ENCODE data around the gene DOP1A. TPM values are rescaled to one million over a fixed set of nuclear protein-coding genes. Genes with fewer than 3 reads are reported as not detected.

The DOP1A gene
- total RNA-seq, 6 experiments from 2014 or later = 9.5 to 15.4 (median 13.2) TPM

DNA sequence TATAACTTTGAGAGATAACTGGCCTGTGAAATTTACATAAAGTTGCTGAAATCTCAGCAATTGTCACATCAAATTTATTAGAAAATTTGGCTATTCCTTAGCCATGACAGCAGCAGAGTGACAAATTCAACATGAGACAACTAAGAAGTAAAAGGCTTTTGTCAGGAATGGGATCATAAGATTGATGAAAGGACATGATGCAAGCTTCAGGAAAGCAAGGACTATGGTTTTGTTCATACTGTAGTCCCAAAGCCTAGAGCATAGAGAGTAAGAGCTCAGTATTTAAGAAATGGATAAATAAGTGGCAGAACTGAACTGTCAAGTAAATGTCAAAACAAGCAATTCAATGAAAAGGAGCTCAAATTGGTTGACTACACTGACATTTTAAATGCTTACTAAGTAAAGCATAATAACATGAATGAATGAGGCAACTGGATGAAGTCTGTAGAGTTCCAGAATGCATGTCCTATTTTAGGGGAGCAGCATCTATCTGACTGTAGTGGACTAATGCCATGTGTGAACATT is 113.0 kb downstream of the DOP1A start:
- no peak for DNase-seq
- Mint-ChIP-seq H3K27me3 (ENCODE audit: insufficient read depth) (peaks cover 2% of the 10 kb centered on the region), H3K9me3 (no peaks in the 10 kb centered on the region), H3K4me3 (no peak overlapping the region), H3K36me3 (ENCODE audit: low read depth) (peaks cover 45% of the 10 kb centered on the region), H3K4me1 (ENCODE audit: low read depth) (peaks cover 40% of the 10 kb centered on the region), H3K27ac (no peak overlapping the region)
- TF ChIP-seq, protein P1, sequence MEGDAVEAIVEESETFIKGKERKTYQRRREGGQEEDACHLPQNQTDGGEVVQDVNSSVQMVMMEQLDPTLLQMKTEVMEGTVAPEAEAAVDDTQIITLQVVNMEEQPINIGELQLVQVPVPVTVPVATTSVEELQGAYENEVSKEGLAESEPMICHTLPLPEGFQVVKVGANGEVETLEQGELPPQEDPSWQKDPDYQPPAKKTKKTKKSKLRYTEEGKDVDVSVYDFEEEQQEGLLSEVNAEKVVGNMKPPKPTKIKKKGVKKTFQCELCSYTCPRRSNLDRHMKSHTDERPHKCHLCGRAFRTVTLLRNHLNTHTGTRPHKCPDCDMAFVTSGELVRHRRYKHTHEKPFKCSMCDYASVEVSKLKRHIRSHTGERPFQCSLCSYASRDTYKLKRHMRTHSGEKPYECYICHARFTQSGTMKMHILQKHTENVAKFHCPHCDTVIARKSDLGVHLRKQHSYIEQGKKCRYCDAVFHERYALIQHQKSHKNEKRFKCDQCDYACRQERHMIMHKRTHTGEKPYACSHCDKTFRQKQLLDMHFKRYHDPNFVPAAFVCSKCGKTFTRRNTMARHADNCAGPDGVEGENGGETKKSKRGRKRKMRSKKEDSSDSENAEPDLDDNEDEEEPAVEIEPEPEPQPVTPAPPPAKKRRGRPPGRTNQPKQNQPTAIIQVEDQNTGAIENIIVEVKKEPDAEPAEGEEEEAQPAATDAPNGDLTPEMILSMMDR (IDR thresholded peaks at IDR 0.05) = no peak

DNA sequence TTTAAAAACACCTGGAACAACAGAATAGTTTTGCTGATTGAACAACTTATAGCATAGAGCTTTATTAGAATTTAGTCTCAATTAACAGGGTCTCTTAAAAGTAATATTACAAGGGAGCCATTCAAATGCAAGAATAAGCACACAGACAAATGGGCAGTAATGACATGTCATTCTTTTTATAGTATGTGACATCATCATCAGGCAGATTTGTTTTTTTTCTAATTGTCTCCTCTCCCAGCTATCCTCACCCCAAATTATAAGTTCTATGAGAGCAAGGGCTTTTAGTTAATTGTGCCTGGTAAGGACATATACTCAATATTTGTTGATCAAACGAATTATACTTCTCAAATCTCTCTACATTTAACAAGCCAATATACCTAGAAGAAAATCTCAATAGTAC is 114.6 kb downstream of the DOP1A start:
- H3K27me3 Mint-ChIP-seq (ENCODE audit: insufficient read depth) = peaks cover 1% of the 10 kb centered on the region; the same call in 1 of the 2 replicates
- H3K4me3 Mint-ChIP-seq = peak overlapping the region; percentile 43
- H3K9me3 Mint-ChIP-seq = no peaks in the 10 kb centered on the region
- peaks cover 46% of the 10 kb centered on the region for H3K4me1 Mint-ChIP-seq (ENCODE audit: low read depth)
- DNase-seq = no peak
- TF ChIP-seq, protein P1 (IDR thresholded peaks at IDR 0.05) = no peak
- peaks cover 46% of the 10 kb centered on the region for H3K36me3 Mint-ChIP-seq (ENCODE audit: low read depth)
- H3K27ac Mint-ChIP-seq = peak overlapping the region; percentile 93

DNA sequence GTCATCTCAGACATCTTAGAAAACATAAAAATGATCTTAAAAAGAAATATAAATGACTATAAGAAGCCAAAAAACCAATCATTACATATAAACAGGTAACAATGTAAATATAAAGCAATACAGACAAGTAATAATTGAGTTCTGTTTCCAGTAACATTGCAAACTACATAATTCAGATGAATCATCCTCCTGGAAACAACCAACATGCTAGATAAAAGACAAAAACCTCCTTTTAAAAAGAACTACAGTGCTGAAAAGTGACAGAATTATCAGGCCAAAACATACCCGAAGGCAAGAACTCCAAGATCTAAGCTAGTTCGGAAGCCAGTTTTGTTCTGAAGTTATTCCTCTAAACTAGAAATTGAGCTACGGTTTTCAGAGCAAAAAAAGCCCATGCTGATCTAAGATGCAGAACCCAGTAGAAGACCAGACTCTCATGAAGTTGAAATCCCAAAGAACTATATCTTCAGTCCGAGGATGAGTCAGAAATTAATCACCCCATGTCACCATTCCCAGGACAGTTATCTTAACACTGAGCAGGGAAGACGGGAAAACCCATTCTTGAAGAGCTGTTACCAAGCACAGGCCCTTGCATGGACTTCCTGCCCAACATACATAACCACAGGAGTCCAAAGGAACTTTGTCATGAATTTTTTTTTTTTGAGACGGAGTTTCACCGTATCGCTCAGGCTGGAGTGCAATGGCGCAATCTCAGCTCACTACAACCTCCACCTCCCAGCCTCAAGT is 115.8 kb downstream of the DOP1A start:
- peaks cover 46% of the 10 kb centered on the region for H3K4me1 Mint-ChIP-seq (ENCODE audit: low read depth)
- H3K27me3 Mint-ChIP-seq (ENCODE audit: insufficient read depth) = no peaks in the 10 kb centered on the region
- H3K36me3 Mint-ChIP-seq (ENCODE audit: low read depth) = peaks cover 42% of the 10 kb centered on the region
- H3K4me3 Mint-ChIP-seq = peak overlapping the region; percentile 74
- no peaks in the 10 kb centered on the region for H3K9me3 Mint-ChIP-seq
- peak overlapping the region; percentile 93 for H3K27ac Mint-ChIP-seq
- TF ChIP-seq, protein P1 (IDR thresholded peaks at IDR 0.05) = no peak
- DNase-seq = peak; percentile 96

DNA sequence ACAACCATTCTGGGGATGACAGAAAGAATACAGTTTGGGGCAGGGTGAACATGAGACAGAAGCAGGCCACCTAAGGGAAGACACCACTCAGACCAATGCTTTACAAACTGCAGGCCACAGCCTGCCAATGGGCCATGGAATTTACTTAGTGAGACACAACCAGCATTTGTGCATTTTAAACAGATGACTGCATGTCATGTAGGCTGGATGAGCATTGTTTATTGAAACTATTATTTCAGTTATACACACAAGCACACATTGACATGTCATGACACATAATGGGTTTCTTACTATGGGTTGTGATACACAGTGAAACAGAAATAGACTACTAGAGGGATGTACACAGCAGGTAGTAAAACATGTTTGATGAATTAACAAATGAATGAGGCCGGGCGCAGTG is 117.6 kb downstream of the DOP1A start:
- no peak for DNase-seq
- H3K4me1 Mint-ChIP-seq (ENCODE audit: low read depth) = peaks cover 55% of the 10 kb centered on the region
- peak overlapping the region; percentile 93 for H3K27ac Mint-ChIP-seq
- H3K4me3 Mint-ChIP-seq = peak overlapping the region; percentile 25; the same call in 1 of the 2 replicates
- H3K27me3 Mint-ChIP-seq (ENCODE audit: insufficient read depth) = no peaks in the 10 kb centered on the region; the same call in 1 of the 2 replicates
- TF ChIP-seq, protein P1 (IDR thresholded peaks at IDR 0.05) = no peak
- H3K36me3 Mint-ChIP-seq (ENCODE audit: low read depth) = peaks cover 52% of the 10 kb centered on the region
- H3K9me3 Mint-ChIP-seq = no peaks in the 10 kb centered on the region

DNA sequence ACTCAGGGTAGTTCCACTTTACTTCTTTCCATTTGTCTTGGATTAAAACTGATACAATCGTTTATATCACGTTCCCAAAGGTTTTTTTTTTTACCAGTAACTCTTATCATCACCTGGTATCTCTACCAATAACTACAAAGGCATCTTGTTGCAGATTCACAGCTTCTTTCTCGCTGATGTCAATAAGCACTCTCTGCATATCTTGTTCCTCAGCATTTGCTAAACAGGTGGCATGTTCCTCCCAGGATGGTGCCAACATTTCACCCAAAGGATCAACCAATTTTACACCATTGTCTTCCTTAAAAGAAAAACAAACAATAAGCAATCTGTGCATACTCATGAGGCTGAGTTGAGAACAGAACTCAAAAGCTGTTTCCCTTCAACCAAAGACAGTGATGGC is 121.0 kb downstream of the DOP1A start:
- Mint-ChIP-seq H3K27me3 (ENCODE audit: insufficient read depth) (no peaks in the 10 kb centered on the region; the same call in 1 of the 2 replicates), H3K36me3 (ENCODE audit: low read depth) (peaks cover 55% of the 10 kb centered on the region), H3K4me3 (no peak overlapping the region), H3K27ac (no peak overlapping the region), H3K4me1 (ENCODE audit: low read depth) (peaks cover 48% of the 10 kb centered on the region), H3K9me3 (no peaks in the 10 kb centered on the region)
- TF ChIP-seq, protein P1 (IDR thresholded peaks at IDR 0.05) = no peak
- no peak for DNase-seq
